SU-DHL-6 (cell line): Measurements from ENCODE around the gene PLXNA2.

ENCODE experiments used
- H2AFZ ChIP-seq: fragments of 200-600 bp; sonication (generic); 2 replicates; pipeline ENCODE4 v1.6.1; 2014; ENCODE audit warnings: low read depth, mild to moderate bottlenecking, moderate library complexity, mixed read lengths, antibody characterized with exemption, low read length; ENCODE audit not compliant: severe bottlenecking
- H3F3A ChIP-seq: fragments of 200-600 bp; shearing (Covaris generic); 2 replicates; pipeline ENCODE4 v1.6.0; 2016; ENCODE audit warnings: antibody characterized with exemption, mild to moderate bottlenecking; ENCODE audit not compliant: insufficient read depth
- H3K27ac ChIP-seq: fragments of 200-600 bp; sonication (generic); 2 replicates; pipeline ENCODE4 v1.5.1; 2016; ENCODE audit warnings: low read depth, mild to moderate bottlenecking, low read length, moderate library complexity, mixed read lengths
- H3K27me3 ChIP-seq: fragments of 200-600 bp; sonication (generic), shearing (Covaris generic); 2 replicates; pipeline ENCODE4 v1.6.0; 2014; ENCODE audit warnings: mild to moderate bottlenecking, low read length
- H3K36me3 ChIP-seq: fragments of 200-600 bp; sonication (generic); 2 replicates; pipeline ENCODE4 v1.6.1; 2014; ENCODE audit warnings: mild to moderate bottlenecking, low read length, mixed read lengths
- H3K4me2 ChIP-seq: fragments of 300-600, 200-600 bp; shearing (Covaris generic), sonication (generic); 2 replicates; pipeline ENCODE4 v1.6.0; 2014; ENCODE audit warnings: low read length, low read depth, mild to moderate bottlenecking; ENCODE audit not compliant: poor library complexity, severe bottlenecking
- H3K4me3 ChIP-seq: fragments of 200-600 bp; sonication (generic); 2 replicates; pipeline ENCODE4 v1.5.1; 2014; ENCODE audit warnings: antibody characterized with exemption, low read length, mild to moderate bottlenecking, mixed read lengths; ENCODE audit not compliant: insufficient read depth, poor library complexity, severe bottlenecking
- H3K79me2 ChIP-seq: fragments of 200-600 bp; sonication (generic); 2 replicates; pipeline ENCODE4 v1.6.1; 2014; ENCODE audit warnings: mild to moderate bottlenecking, low read length, moderate library complexity; ENCODE audit not compliant: insufficient read depth
- H3K9ac ChIP-seq: fragments of 200-600 bp; sonication (generic); 2 replicates; pipeline ENCODE4 v1.7.0; 2014; ENCODE audit warnings: mild to moderate bottlenecking, low read length
- H3K9me2 ChIP-seq: fragments of 200-600 bp; sonication (generic); replicated peaks from 2 replicates; pipeline ENCODE4 v1.6.1; 2014; ENCODE audit warnings: low read length; ENCODE audit not compliant: insufficient read depth
- H3K9me3 ChIP-seq: fragments of 200-600 bp; sonication (generic); 2 replicates; pipeline ENCODE4 v1.6.1; 2014; ENCODE audit warnings: low read length, mixed read lengths; ENCODE audit not compliant: insufficient read depth
- H4K20me1 ChIP-seq: fragments of 200-600 bp; sonication (generic); 2 replicates; pipeline ENCODE4 v1.6.1; 2014; ENCODE audit warnings: low read depth, mild to moderate bottlenecking, antibody characterized with exemption, low read length, moderate library complexity, mixed read lengths
- CTCF ChIP-seq: fragments of 200-600 bp; sonication (generic); IDR thresholded peaks from one replicate; pipeline ENCODE4 v1.5.1; 2017; ENCODE audit warnings: antibody characterized with exemption, mild to moderate bottlenecking, low read length, moderate library complexity; ENCODE audit not compliant: insufficient read depth, poor library complexity, severe bottlenecking
- EZH2phosphoT487 ChIP-seq: fragments of 200-600 bp; sonication (generic), shearing (Covaris generic); conservative IDR thresholded peaks from 2 replicates; pipeline ENCODE4 v1.6.1; 2018; ENCODE audit warnings: mild to moderate bottlenecking, antibody characterized with exemption, low read length, moderate library complexity, mixed read lengths

The PLXNA2 gene

GRCh38 chr1:208061632-208062031 is 182.6 kb downstream of the PLXNA2 start:
- no peaks in the 10 kb centered on the region for H3F3A ChIP-seq
- no peaks in the 10 kb centered on the region for H4K20me1 ChIP-seq
- H3K9ac ChIP-seq: no peak overlapping the region
- no peaks in the 10 kb centered on the region for H3K9me2 ChIP-seq
- H3K9me3 ChIP-seq: no peaks in the 10 kb centered on the region
- no peak overlapping the region for H3K27ac ChIP-seq
- H3K36me3 ChIP-seq: no peaks in the 10 kb centered on the region
- H3K79me2 ChIP-seq: no peaks in the 10 kb centered on the region
- no peak overlapping the region for H2AFZ ChIP-seq
- no peak overlapping the region for H3K4me3 ChIP-seq
- H3K4me2 ChIP-seq: no peak overlapping the region
- TF ChIP-seq EZH2phosphoT487: no peak
- TF ChIP-seq CTCF: no peak
- H3K27me3 ChIP-seq: no peaks in the 10 kb centered on the region

GRCh38 chr1:208061118-208061517 is 183.1 kb downstream of the PLXNA2 start:
- Histone ChIP-seq H3K36me3 (no peaks in the 10 kb centered on the region), H3K9me2 (no peaks in the 10 kb centered on the region), H3K9ac (no peak overlapping the region), H3K4me2 (no peak overlapping the region), H4K20me1 (no peaks in the 10 kb centered on the region), H3K79me2 (no peaks in the 10 kb centered on the region), H3K4me3 (no peak overlapping the region), H3K27ac (no peak overlapping the region), H2AFZ (no peak overlapping the region), H3K27me3 (no peaks in the 10 kb centered on the region), H3F3A (no peaks in the 10 kb centered on the region), H3K9me3 (no peaks in the 10 kb centered on the region)
- TF ChIP-seq EZH2phosphoT487 (no peak), CTCF (no peak)

- H3K9ac ChIP-seq: no peak overlapping the region
Measured at GRCh38 chr1:208060215-208060869, 183.8 kb downstream of the PLXNA2 start.

More at GRCh38 chr1:208060215-208060869, 183.8 kb downstream of the PLXNA2 start:
- H3K4me2 ChIP-seq: no peak overlapping the region
- no peaks in the 10 kb centered on the region for H3F3A ChIP-seq
- H3K9me3 ChIP-seq: no peaks in the 10 kb centered on the region
- H3K27ac ChIP-seq: no peak overlapping the region
- H2AFZ ChIP-seq: no peak overlapping the region
- H3K27me3 ChIP-seq: no peaks in the 10 kb centered on the region
- no peaks in the 10 kb centered on the region for H3K79me2 ChIP-seq
- H3K4me3 ChIP-seq: no peak overlapping the region
- H3K9me2 ChIP-seq: no peaks in the 10 kb centered on the region
- no peak for TF ChIP-seq CTCF
- no peak for TF ChIP-seq EZH2phosphoT487
- no peaks in the 10 kb centered on the region for H3K36me3 ChIP-seq
- no peaks in the 10 kb centered on the region for H4K20me1 ChIP-seq
